SU-DHL-6 (cell line): ENCODE measurements around the gene SLC1A1.

Experiments used
- EZH2phosphoT487 ChIP-seq: fragments of 200-600 bp; sonication (generic), shearing (Covaris generic); conservative IDR thresholded peaks from 2 replicates; pipeline ENCODE4 v1.6.1; 2018; ENCODE audit warnings: mild to moderate bottlenecking, antibody characterized with exemption, low read length, moderate library complexity, mixed read lengths
- TF ChIP-seq, protein P1 (sequence below): fragments of 200-600 bp; sonication (generic); IDR thresholded peaks from one replicate; pipeline ENCODE4 v1.5.1; 2017; ENCODE audit warnings: antibody characterized with exemption, mild to moderate bottlenecking, low read length, moderate library complexity; ENCODE audit not compliant: insufficient read depth, poor library complexity, severe bottlenecking

DNA sequence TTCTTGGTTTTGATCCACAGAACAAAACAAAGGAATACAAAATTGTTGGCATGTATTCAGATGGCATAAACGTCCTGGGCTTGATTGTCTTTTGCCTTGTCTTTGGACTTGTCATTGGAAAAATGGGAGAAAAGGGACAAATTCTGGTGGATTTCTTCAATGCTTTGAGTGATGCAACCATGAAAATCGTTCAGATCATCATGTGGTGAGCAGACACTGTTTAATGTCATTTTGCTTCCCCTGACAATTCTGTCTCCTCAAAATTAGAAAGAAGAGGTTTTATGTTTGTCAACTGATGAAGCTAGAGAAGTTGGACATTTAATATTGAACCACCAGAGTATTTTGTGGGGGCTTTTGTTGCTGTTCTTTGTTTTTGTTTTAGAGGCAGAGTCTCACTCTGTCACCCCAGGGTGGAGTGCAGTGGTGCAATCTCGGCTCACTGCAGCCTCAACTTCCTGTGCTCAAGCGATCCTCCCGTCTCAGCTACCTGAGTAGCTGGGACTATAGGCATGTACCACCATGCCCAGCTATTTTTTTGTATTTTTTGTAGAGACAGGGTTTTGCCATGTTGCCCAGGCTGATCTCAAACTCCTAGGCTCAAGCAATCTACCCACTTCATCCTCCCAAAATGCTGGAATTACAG lies 82.0 kb downstream of the SLC1A1 start:
- TF ChIP-seq, protein P1, sequence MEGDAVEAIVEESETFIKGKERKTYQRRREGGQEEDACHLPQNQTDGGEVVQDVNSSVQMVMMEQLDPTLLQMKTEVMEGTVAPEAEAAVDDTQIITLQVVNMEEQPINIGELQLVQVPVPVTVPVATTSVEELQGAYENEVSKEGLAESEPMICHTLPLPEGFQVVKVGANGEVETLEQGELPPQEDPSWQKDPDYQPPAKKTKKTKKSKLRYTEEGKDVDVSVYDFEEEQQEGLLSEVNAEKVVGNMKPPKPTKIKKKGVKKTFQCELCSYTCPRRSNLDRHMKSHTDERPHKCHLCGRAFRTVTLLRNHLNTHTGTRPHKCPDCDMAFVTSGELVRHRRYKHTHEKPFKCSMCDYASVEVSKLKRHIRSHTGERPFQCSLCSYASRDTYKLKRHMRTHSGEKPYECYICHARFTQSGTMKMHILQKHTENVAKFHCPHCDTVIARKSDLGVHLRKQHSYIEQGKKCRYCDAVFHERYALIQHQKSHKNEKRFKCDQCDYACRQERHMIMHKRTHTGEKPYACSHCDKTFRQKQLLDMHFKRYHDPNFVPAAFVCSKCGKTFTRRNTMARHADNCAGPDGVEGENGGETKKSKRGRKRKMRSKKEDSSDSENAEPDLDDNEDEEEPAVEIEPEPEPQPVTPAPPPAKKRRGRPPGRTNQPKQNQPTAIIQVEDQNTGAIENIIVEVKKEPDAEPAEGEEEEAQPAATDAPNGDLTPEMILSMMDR = no peak
- no peak for TF ChIP-seq EZH2phosphoT487
